ENCODE data around the gene METAP2.

GRCh38 chr12:95545731-95546490 lies 72.0 kb downstream of the METAP2 start:
- TF ChIP-seq, protein P1, sequence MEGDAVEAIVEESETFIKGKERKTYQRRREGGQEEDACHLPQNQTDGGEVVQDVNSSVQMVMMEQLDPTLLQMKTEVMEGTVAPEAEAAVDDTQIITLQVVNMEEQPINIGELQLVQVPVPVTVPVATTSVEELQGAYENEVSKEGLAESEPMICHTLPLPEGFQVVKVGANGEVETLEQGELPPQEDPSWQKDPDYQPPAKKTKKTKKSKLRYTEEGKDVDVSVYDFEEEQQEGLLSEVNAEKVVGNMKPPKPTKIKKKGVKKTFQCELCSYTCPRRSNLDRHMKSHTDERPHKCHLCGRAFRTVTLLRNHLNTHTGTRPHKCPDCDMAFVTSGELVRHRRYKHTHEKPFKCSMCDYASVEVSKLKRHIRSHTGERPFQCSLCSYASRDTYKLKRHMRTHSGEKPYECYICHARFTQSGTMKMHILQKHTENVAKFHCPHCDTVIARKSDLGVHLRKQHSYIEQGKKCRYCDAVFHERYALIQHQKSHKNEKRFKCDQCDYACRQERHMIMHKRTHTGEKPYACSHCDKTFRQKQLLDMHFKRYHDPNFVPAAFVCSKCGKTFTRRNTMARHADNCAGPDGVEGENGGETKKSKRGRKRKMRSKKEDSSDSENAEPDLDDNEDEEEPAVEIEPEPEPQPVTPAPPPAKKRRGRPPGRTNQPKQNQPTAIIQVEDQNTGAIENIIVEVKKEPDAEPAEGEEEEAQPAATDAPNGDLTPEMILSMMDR (IDR thresholded peaks at IDR 0.05): no peak
- TF ChIP-seq POLR2A (IDR thresholded peaks at IDR 0.05): no peak
